SU-DHL-6 (cell line): ENCODE results near the gene TIGD4.

Experiments used
- H2AFZ ChIP-seq: fragments of 200-600 bp; sonication (generic); 2 replicates; pipeline ENCODE4 v1.6.1; 2014; ENCODE audit warnings: low read depth, mild to moderate bottlenecking, moderate library complexity, mixed read lengths, antibody characterized with exemption, low read length; ENCODE audit not compliant: severe bottlenecking
- H3F3A ChIP-seq: fragments of 200-600 bp; shearing (Covaris generic); 2 replicates; pipeline ENCODE4 v1.6.0; 2016; ENCODE audit warnings: antibody characterized with exemption, mild to moderate bottlenecking; ENCODE audit not compliant: insufficient read depth
- H3K27ac ChIP-seq: fragments of 200-600 bp; sonication (generic); 2 replicates; pipeline ENCODE4 v1.5.1; 2016; ENCODE audit warnings: low read depth, mild to moderate bottlenecking, low read length, moderate library complexity, mixed read lengths
- H3K27me3 ChIP-seq: fragments of 200-600 bp; sonication (generic), shearing (Covaris generic); 2 replicates; pipeline ENCODE4 v1.6.0; 2014; ENCODE audit warnings: mild to moderate bottlenecking, low read length
- H3K36me3 ChIP-seq: fragments of 200-600 bp; sonication (generic); 2 replicates; pipeline ENCODE4 v1.6.1; 2014; ENCODE audit warnings: mild to moderate bottlenecking, low read length, mixed read lengths
- H3K4me2 ChIP-seq: fragments of 300-600, 200-600 bp; shearing (Covaris generic), sonication (generic); 2 replicates; pipeline ENCODE4 v1.6.0; 2014; ENCODE audit warnings: low read length, low read depth, mild to moderate bottlenecking; ENCODE audit not compliant: poor library complexity, severe bottlenecking
- H3K4me3 ChIP-seq: fragments of 200-600 bp; sonication (generic); 2 replicates; pipeline ENCODE4 v1.5.1; 2014; ENCODE audit warnings: antibody characterized with exemption, low read length, mild to moderate bottlenecking, mixed read lengths; ENCODE audit not compliant: insufficient read depth, poor library complexity, severe bottlenecking
- H3K79me2 ChIP-seq: fragments of 200-600 bp; sonication (generic); 2 replicates; pipeline ENCODE4 v1.6.1; 2014; ENCODE audit warnings: mild to moderate bottlenecking, low read length, moderate library complexity; ENCODE audit not compliant: insufficient read depth
- H3K9ac ChIP-seq: fragments of 200-600 bp; sonication (generic); 2 replicates; pipeline ENCODE4 v1.7.0; 2014; ENCODE audit warnings: mild to moderate bottlenecking, low read length
- H3K9me2 ChIP-seq: fragments of 200-600 bp; sonication (generic); replicated peaks from 2 replicates; pipeline ENCODE4 v1.6.1; 2014; ENCODE audit warnings: low read length; ENCODE audit not compliant: insufficient read depth
- H3K9me3 ChIP-seq: fragments of 200-600 bp; sonication (generic); 2 replicates; pipeline ENCODE4 v1.6.1; 2014; ENCODE audit warnings: low read length, mixed read lengths; ENCODE audit not compliant: insufficient read depth
- H4K20me1 ChIP-seq: fragments of 200-600 bp; sonication (generic); 2 replicates; pipeline ENCODE4 v1.6.1; 2014; ENCODE audit warnings: low read depth, mild to moderate bottlenecking, antibody characterized with exemption, low read length, moderate library complexity, mixed read lengths
- CTCF ChIP-seq: fragments of 200-600 bp; sonication (generic); IDR thresholded peaks from one replicate; pipeline ENCODE4 v1.5.1; 2017; ENCODE audit warnings: antibody characterized with exemption, mild to moderate bottlenecking, low read length, moderate library complexity; ENCODE audit not compliant: insufficient read depth, poor library complexity, severe bottlenecking
- EZH2phosphoT487 ChIP-seq: fragments of 200-600 bp; sonication (generic), shearing (Covaris generic); conservative IDR thresholded peaks from 2 replicates; pipeline ENCODE4 v1.6.1; 2018; ENCODE audit warnings: mild to moderate bottlenecking, antibody characterized with exemption, low read length, moderate library complexity, mixed read lengths

The TIGD4 gene

DNA sequence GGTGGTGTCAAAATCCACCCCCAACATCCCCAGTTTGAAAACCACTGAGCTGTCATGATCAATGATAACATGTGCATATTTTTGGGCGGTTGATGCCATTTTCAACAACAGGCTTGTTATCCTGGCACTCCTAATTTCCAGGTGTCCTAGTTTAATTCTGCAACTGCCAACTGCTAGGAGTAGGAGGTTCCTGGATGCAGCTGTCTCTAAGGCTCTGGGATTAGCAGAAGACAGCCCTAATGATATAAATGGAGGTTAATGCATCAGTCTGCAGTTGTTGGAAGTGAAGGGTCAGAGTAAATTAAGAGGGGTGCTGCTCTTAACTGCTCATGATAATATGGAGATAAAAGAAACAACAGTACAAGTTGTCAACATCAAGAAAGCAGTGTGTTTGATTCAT is 24.0 kb upstream of the TIGD4 start:
- Histone ChIP-seq H3F3A (peaks cover 6% of the 10 kb centered on the region; the same call in 1 of the 2 replicates), H2AFZ (no peak overlapping the region), H4K20me1 (peaks cover 19% of the 10 kb centered on the region; the same call in 1 of the 2 replicates), H3K27me3 (no peaks in the 10 kb centered on the region), H3K9ac (no peak overlapping the region), H3K36me3 (no peaks in the 10 kb centered on the region), H3K9me2 (no peaks in the 10 kb centered on the region), H3K79me2 (peaks cover 8% of the 10 kb centered on the region; the same call in 1 of the 2 replicates), H3K27ac (no peak overlapping the region), H3K4me3 (no peak overlapping the region), H3K9me3 (no peaks in the 10 kb centered on the region), H3K4me2 (no peak overlapping the region)
- TF ChIP-seq EZH2phosphoT487 (no peak), CTCF (no peak)

- Histone ChIP-seq H3K4me2 (no peak overlapping the region), H3K4me3 (no peak overlapping the region), H3K27ac (no peak overlapping the region), H3K9ac (no peak overlapping the region), H3K79me2 (peaks cover 14% of the 10 kb centered on the region), H3K36me3 (no peaks in the 10 kb centered on the region), H3K9me3 (no peaks in the 10 kb centered on the region), H3K9me2 (no peaks in the 10 kb centered on the region), H4K20me1 (peaks cover 16% of the 10 kb centered on the region; the same call in 1 of the 2 replicates), H2AFZ (no peak overlapping the region), H3F3A (no peaks in the 10 kb centered on the region), H3K27me3 (no peaks in the 10 kb centered on the region)
- TF ChIP-seq CTCF = no peak
- no peak for TF ChIP-seq EZH2phosphoT487
Measured at GRCh38 chr4:152795891-152796290, 16.4 kb upstream of the TIGD4 start.

DNA sequence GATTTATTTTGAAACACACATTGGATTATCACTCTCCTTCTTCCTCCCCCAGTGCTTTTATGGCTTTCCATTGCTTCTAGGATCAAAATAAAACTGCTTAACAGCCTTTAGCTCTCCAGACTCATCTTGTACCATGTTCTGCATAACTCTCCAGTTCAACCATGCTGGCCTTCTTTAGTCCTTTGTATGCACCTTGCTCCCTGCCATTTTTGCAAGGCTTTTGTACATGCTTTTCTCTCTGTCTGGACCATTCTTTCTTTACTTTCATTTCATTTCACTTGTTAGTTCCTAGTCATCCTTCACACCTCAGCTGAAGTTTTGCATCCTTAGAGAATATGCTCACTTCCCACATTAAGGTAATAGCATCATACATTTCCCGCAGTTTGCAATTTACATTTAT is 7.1 kb upstream of the TIGD4 start:
- no peaks in the 10 kb centered on the region for H3K27me3 ChIP-seq
- H4K20me1 ChIP-seq = no peaks in the 10 kb centered on the region
- H3K36me3 ChIP-seq = no peaks in the 10 kb centered on the region
- TF ChIP-seq EZH2phosphoT487 = no peak
- no peak for TF ChIP-seq CTCF
- H2AFZ ChIP-seq = no peak overlapping the region
- H3K9me2 ChIP-seq = no peaks in the 10 kb centered on the region
- no peak overlapping the region for H3K9ac ChIP-seq
- no peaks in the 10 kb centered on the region for H3K9me3 ChIP-seq
- no peak overlapping the region for H3K4me2 ChIP-seq
- H3F3A ChIP-seq = peaks cover 4% of the 10 kb centered on the region; the same call in 1 of the 2 replicates
- no peak overlapping the region for H3K27ac ChIP-seq
- no peak overlapping the region for H3K4me3 ChIP-seq
- peaks cover 29% of the 10 kb centered on the region for H3K79me2 ChIP-seq
